NCI-H128 (cell line): Measurements from ENCODE around the gene RCAN2.
"Not testable (repeated sequence)": the region's sequence is repeated elsewhere in the genome, so short reads cannot be mapped to it uniquely, and the experiment has no call there.

Experiments used
- DNase-seq: peaks from one replicate; lab custom pipeline; 2025; ENCODE audit not compliant: unreplicated experiment; lab: John Stamatoyannopoulos, UW

RCAN2 gene

GRCh38 chr6:46440641-46441040 lies 50.6 kb downstream of the RCAN2 start:
- DNase-seq: no peak

GRCh38 chr6:46440141-46440540 lies 51.1 kb downstream of the RCAN2 start:
- no peak for DNase-seq

GRCh38 chr6:46438245-46438644 lies 53.0 kb downstream of the RCAN2 start:
- DNase-seq: no peak

GRCh38 chr6:46437671-46438221 lies 53.5 kb downstream of the RCAN2 start:
- DNase-seq: no peak

- no peak for DNase-seq
Observed at GRCh38 chr6:46422619-46423018, 68.6 kb downstream of the RCAN2 start.

GRCh38 chr6:46421939-46422338 lies 69.3 kb downstream of the RCAN2 start:
- DNase-seq: no peak

GRCh38 chr6:46420921-46421638 lies 70.2 kb downstream of the RCAN2 start:
- no peak for DNase-seq

GRCh38 chr6:46419576-46420002 lies 71.7 kb downstream of the RCAN2 start:
- DNase-seq: no peak

GRCh38 chr6:46414398-46414797 lies 76.9 kb downstream of the RCAN2 start:
- DNase-seq: no peak

- DNase-seq: no peak
Observed at GRCh38 chr6:46412662-46413061, 78.6 kb downstream of the RCAN2 start.

- no peak for DNase-seq
Observed at GRCh38 chr6:46411456-46412197, 79.6 kb downstream of the RCAN2 start.

- DNase-seq: peak; percentile 6
Observed at GRCh38 chr6:46410334-46410953, 80.8 kb downstream of the RCAN2 start.

- peak; percentile 33 for DNase-seq
Observed at GRCh38 chr6:46407776-46408530, 83.3 kb downstream of the RCAN2 start.

GRCh38 chr6:46407246-46407645 lies 84.0 kb downstream of the RCAN2 start:
- no peak for DNase-seq

- DNase-seq: not testable (repeated sequence)
Observed at GRCh38 chr6:46405620-46406180, 85.5 kb downstream of the RCAN2 start.

- DNase-seq: no peak
Observed at GRCh38 chr6:46400898-46401297, 90.4 kb downstream of the RCAN2 start.

- no peak for DNase-seq
Observed at GRCh38 chr6:46395530-46395929, 95.7 kb downstream of the RCAN2 start.

GRCh38 chr6:46393940-46394337 lies 97.3 kb downstream of the RCAN2 start:
- DNase-seq: no peak

GRCh38 chr6:46393161-46393939 lies 97.9 kb downstream of the RCAN2 start:
- DNase-seq: no peak

GRCh38 chr6:46392294-46392693 lies 99.0 kb downstream of the RCAN2 start:
- no peak for DNase-seq
